Endothelial cell of umbilical vein (primary cell): ENCODE data around the gene OVOL2.

Source experiments
- EZH2 ChIP-seq: IDR thresholded peaks from 2 replicates; pipeline ENCODE4 v1.6.1; 2012; ENCODE audit warnings: borderline replicate concordance, low read depth, mild to moderate bottlenecking, moderate library complexity, low read length, inconsistent platforms; ENCODE audit not compliant: severe bottlenecking
- FOS ChIP-seq: IDR thresholded peaks from 2 replicates; pipeline ENCODE4 v1.6.1; 2011; ENCODE audit warnings: mild to moderate bottlenecking, low read length, moderate library complexity, borderline replicate concordance; ENCODE audit not compliant: insufficient read depth
- JUN ChIP-seq: IDR thresholded peaks from 2 replicates; pipeline ENCODE4 v1.6.1; 2011; ENCODE audit warnings: borderline replicate concordance, low read depth; ENCODE audit not compliant: insufficient read length, insufficient read depth
- MYC ChIP-seq: IDR thresholded peaks from one replicate; pipeline ENCODE4 v1.6.1; 2011; ENCODE audit warnings: mild to moderate bottlenecking, low read depth, low read length
- POLR2A ChIP-seq: IDR thresholded peaks from 2 replicates; pipeline ENCODE4 v1.6.1; 2012; ENCODE audit warnings: low read depth, mild to moderate bottlenecking, control low read depth, low read length
- POLR2AphosphoS5 ChIP-seq: IDR thresholded peaks from 2 replicates; pipeline ENCODE4 v1.6.1; 2012; ENCODE audit warnings: low read depth, mild to moderate bottlenecking, control low read depth, low read length, moderate library complexity; ENCODE audit not compliant: insufficient read depth
- TF ChIP-seq, protein P1 (sequence below), 2 donors: IDR thresholded peaks; 1 replicate in 1 of 2; 2 replicates in 1 of 2; pipeline ENCODE4 v1.5.1; 2011; ENCODE audit warnings: low read length in 2 of 2, mild to moderate bottlenecking in 2 of 2, moderate library complexity in 2 of 2, control low read depth in 1 of 2, inconsistent platforms in 1 of 2, low read depth in 1 of 2; ENCODE audit not compliant: insufficient read depth in 1 of 2; ENCODE audit errors: extremely low read depth in 1 of 2
- TF ChIP-seq, protein P2 (sequence below): IDR thresholded peaks from 2 replicates; pipeline ENCODE4 v1.6.1; 2011; ENCODE audit not compliant: insufficient read depth, insufficient read length

DNA sequence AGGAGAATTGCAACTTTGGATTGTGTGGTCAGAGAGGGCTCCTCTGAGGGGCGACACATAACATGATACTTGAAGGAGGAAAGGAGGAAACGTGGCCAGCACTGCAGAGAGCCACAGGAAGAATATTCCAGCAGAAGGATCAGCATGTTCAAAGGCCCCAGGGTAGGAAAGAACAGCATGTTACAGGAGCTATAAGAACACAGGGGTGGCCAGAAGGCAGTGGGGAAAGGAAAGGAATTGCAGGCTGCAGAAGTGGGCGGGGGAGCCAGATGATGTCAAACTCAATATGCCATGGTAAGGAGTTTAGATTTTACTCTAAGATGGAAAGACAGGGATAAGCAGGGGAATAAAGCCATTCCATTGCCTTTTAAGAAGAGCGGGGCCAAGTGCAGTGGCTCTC lies 58.1 kb downstream of the OVOL2 start:
- TF ChIP-seq, protein P1, sequence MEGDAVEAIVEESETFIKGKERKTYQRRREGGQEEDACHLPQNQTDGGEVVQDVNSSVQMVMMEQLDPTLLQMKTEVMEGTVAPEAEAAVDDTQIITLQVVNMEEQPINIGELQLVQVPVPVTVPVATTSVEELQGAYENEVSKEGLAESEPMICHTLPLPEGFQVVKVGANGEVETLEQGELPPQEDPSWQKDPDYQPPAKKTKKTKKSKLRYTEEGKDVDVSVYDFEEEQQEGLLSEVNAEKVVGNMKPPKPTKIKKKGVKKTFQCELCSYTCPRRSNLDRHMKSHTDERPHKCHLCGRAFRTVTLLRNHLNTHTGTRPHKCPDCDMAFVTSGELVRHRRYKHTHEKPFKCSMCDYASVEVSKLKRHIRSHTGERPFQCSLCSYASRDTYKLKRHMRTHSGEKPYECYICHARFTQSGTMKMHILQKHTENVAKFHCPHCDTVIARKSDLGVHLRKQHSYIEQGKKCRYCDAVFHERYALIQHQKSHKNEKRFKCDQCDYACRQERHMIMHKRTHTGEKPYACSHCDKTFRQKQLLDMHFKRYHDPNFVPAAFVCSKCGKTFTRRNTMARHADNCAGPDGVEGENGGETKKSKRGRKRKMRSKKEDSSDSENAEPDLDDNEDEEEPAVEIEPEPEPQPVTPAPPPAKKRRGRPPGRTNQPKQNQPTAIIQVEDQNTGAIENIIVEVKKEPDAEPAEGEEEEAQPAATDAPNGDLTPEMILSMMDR (IDR thresholded peaks at IDR 0.05; ENCODE audit: extremely low read depth in 1 of 2, insufficient read depth in 1 of 2, low read depth in 1 of 2, low read length in 2 of 2) = no peak
- no peak for TF ChIP-seq JUN
- TF ChIP-seq POLR2AphosphoS5 = no peak
- no peak for TF ChIP-seq FOS
- TF ChIP-seq POLR2A = no peak
- TF ChIP-seq EZH2 = no peak
- TF ChIP-seq, protein P2, sequence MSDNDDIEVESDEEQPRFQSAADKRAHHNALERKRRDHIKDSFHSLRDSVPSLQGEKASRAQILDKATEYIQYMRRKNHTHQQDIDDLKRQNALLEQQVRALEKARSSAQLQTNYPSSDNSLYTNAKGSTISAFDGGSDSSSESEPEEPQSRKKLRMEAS = no peak
- no peak for TF ChIP-seq MYC
